Endothelial cell of umbilical vein (primary cell): ENCODE results near the gene VEGFC. TPM values are rescaled to one million over a fixed set of nuclear protein-coding genes. Genes with fewer than 3 reads are reported as not detected.

Source experiments
- BruUV-seq: library from RNA; stranded (reverse); fragments of 400-500 nt; replicated peaks from 2 replicates; lab custom pipeline; 2021; lab: Mats Ljungman, UMichigan
- CTCF ChIA-PET: fragments of 300-600, 350-600 bp; sonication (Branson Sonifier 250); formaldehyde crosslinking; loops from one replicate; lab custom pipeline; 2021; ENCODE audit warnings: antibody characterized with exemption, inconsistent platforms; lab: Charles Lee
- POLR2A ChIA-PET: fragments of 300-600, 350-600 bp; sonication (Branson Sonifier 250); formaldehyde crosslinking; loops from one replicate; lab custom pipeline; 2021; ENCODE audit warnings: antibody characterized with exemption, inconsistent platforms; lab: Charles Lee
- DNase-seq: peaks from one replicate; pipeline ENCODE4 v3.0.0-alpha.2; 2011; ENCODE audit warnings: low read depth, low spot score
- FAIRE-seq: peaks from 2 replicates; lab custom pipeline; 2011; peaks lifted over from hg19 to GRCh38; lab: Jason Lieb, UNC
- H2AFZ ChIP-seq: 2 replicates; pipeline ENCODE4 v1.6.0; 2012; ENCODE audit warnings: low read depth, low read length, control low read depth, inconsistent platforms
- H3K27ac ChIP-seq: 2 replicates; pipeline ENCODE4 v1.5.1; 2011; ENCODE audit warnings: low read depth, mild to moderate bottlenecking, control low read depth, low read length, moderate library complexity; ENCODE audit not compliant: insufficient read depth
- H3K27me3 ChIP-seq, 2 experiments: 2 replicates each; pipeline versions ENCODE4 v1.6.0 to v1.6.1; 2011; ENCODE audit warnings: low read length in 2 of 2, mixed read lengths in 1 of 2; ENCODE audit not compliant: control insufficient read depth in 2 of 2, insufficient read depth in 2 of 2
- H3K36me3 ChIP-seq, 2 experiments: 2 replicates in 1 of 2; 3 replicates in 1 of 2; pipeline ENCODE4 v1.5.1; 2011; ENCODE audit warnings: low read length in 2 of 2, mild to moderate bottlenecking in 1 of 2, moderate library complexity in 1 of 2; ENCODE audit not compliant: control insufficient read depth in 2 of 2, insufficient read depth in 2 of 2; ENCODE audit errors: extremely low read depth in 1 of 2
- H3K4me1 ChIP-seq: 3 replicates; pipeline ENCODE4 v1.5.1; 2011; ENCODE audit warnings: mild to moderate bottlenecking, low read length; ENCODE audit not compliant: control insufficient read depth, insufficient read depth; ENCODE audit errors: extremely low read depth
- H3K4me2 ChIP-seq: 2 replicates; pipeline ENCODE4 v1.6.1; 2011; ENCODE audit warnings: low read length, control low read depth, mixed read lengths; ENCODE audit not compliant: insufficient read depth
- H3K4me3 ChIP-seq, 3 experiments: fragments of 200-600 bp in 1 of 3; sonication (generic), shearing (Covaris generic) in 1 of 3; replicated peaks in 1 of 3; 2 replicates each; pipeline ENCODE4 v1.5.1; 2011 to 2016; ENCODE audit warnings: control low read depth in 3 of 3, low read length in 3 of 3, mild to moderate bottlenecking in 2 of 3, inconsistent platforms in 1 of 3, low read depth in 1 of 3, moderate library complexity in 1 of 3; ENCODE audit not compliant: insufficient read depth in 1 of 3
- H3K79me2 ChIP-seq: 2 replicates; pipeline ENCODE4 v1.6.0; 2012; ENCODE audit warnings: low read length, inconsistent platforms; ENCODE audit not compliant: control insufficient read depth, insufficient read depth
- H3K9ac ChIP-seq: replicated peaks from 2 replicates; pipeline ENCODE3; 2011; ENCODE audit warnings: low read length, control low read depth; ENCODE audit not compliant: insufficient read depth; ENCODE audit errors: extremely low read depth
- H3K9me1 ChIP-seq: replicated peaks from 3 replicates; pipeline ENCODE4 v1.6.0; 2011; ENCODE audit warnings: mild to moderate bottlenecking, low read length; ENCODE audit not compliant: control insufficient read depth, insufficient read depth; ENCODE audit errors: extremely low read depth
- H3K9me3 ChIP-seq: replicated peaks from 2 replicates; pipeline ENCODE4 v1.5.1; 2012; ENCODE audit warnings: low read length, inconsistent platforms; ENCODE audit not compliant: control insufficient read depth, insufficient read depth
- H4K20me1 ChIP-seq: replicated peaks from 2 replicates; pipeline ENCODE3; 2011; ENCODE audit warnings: mild to moderate bottlenecking, low read length; ENCODE audit not compliant: control insufficient read depth, insufficient read depth; ENCODE audit errors: extremely low read depth
- CTCF ChIP-seq, 2 donors: IDR thresholded peaks; 1 replicate in 1 of 2; 2 replicates in 1 of 2; pipeline ENCODE4 v1.5.1; 2011; ENCODE audit warnings: low read length in 2 of 2, mild to moderate bottlenecking in 2 of 2, moderate library complexity in 2 of 2, control low read depth in 1 of 2, inconsistent platforms in 1 of 2, low read depth in 1 of 2; ENCODE audit not compliant: insufficient read depth in 1 of 2; ENCODE audit errors: extremely low read depth in 1 of 2
- EZH2 ChIP-seq: IDR thresholded peaks from 2 replicates; pipeline ENCODE4 v1.6.1; 2012; ENCODE audit warnings: borderline replicate concordance, low read depth, mild to moderate bottlenecking, moderate library complexity, low read length, inconsistent platforms; ENCODE audit not compliant: severe bottlenecking
- JUN ChIP-seq: IDR thresholded peaks from 2 replicates; pipeline ENCODE4 v1.6.1; 2011; ENCODE audit warnings: borderline replicate concordance, low read depth; ENCODE audit not compliant: insufficient read length, insufficient read depth
- MAX ChIP-seq: IDR thresholded peaks from 2 replicates; pipeline ENCODE4 v1.6.1; 2011; ENCODE audit not compliant: insufficient read depth, insufficient read length
- POLR2A ChIP-seq: IDR thresholded peaks from 2 replicates; pipeline ENCODE4 v1.6.1; 2012; ENCODE audit warnings: low read depth, mild to moderate bottlenecking, control low read depth, low read length
- POLR2AphosphoS5 ChIP-seq: IDR thresholded peaks from 2 replicates; pipeline ENCODE4 v1.6.1; 2012; ENCODE audit warnings: low read depth, mild to moderate bottlenecking, control low read depth, low read length, moderate library complexity; ENCODE audit not compliant: insufficient read depth
- dilution Hi-C: fragments of 300-500 bp; cut with MboI; formaldehyde crosslinking; loops from one replicate; pipeline ENCODE4 v1.15.0; 2019; ENCODE audit warnings: low sequenced_read_pairs; ENCODE audit not compliant: extremely low pct_ligation_motif_present
- intact Hi-C: fragments of 100-400 bp; cut with micrococcal nuclease; formaldehyde crosslinking; loops from one replicate; pipeline ENCODE4 v1.10.0; 2022
- polyA plus RNA-seq, 4 experiments: library from polyadenylated mRNA; depleted of rRNA in 3 of 4; stranded (reverse) in 3 of 4; unstranded in 1 of 4; fragments of >200 nt; gene quantifications; 2 replicates each; pipeline versions ENCODE4 v1.2.1 to v1.2.3, GENCODE V29; 2011 to 2012; ENCODE audit warnings: missing spikeins in 1 of 4
- total RNA-seq: library from RNA; stranded (reverse); gene quantifications from 2 replicates; pipeline ENCODE4 v1.2.3, GENCODE V29; 2021

Gene VEGFC
- total and polyA plus RNA-seq, 2 donors (not counting 3 experiments of a cell fraction or from before 2014, with no cell fraction given), result 20.4 to 34.9 TPM

GRCh38 chr4:176779421-176779820 is 13.3 kb downstream of the VEGFC start:
- dilution Hi-C loops, result no loop called here
- H4K20me1 ChIP-seq, result no peaks in the 10 kb centered on the region
- no peak for FAIRE-seq

More at GRCh38 chr4:176779421-176779820, 13.3 kb downstream of the VEGFC start:
- TF ChIP-seq CTCF (IDR thresholded peaks at IDR 0.05; ENCODE audit: extremely low read depth in 1 of 2, insufficient read depth in 1 of 2, low read depth in 1 of 2, low read length in 2 of 2) (no peak), JUN (no peak), EZH2 (no peak), POLR2AphosphoS5 (no peak), POLR2A (no peak), MAX (no peak)
- ChIA-PET CTCF (interaction anchor here (1.2 to 2.4 kb wide), 2 partner anchors 8 to 268 kb away, joined by 4 to 20 read pairs; no protein-coding TSS in a partner anchor), POLR2A (no interaction called here)
- Histone ChIP-seq H3K9me3 (no peaks in the 10 kb centered on the region), H3K27me3 (no peaks in the 10 kb centered on the region), H3K9me1 (no peaks in the 10 kb centered on the region), H3K4me1 (peaks cover 52% of the 10 kb centered on the region), H3K27ac (peak overlapping the region; percentile 80), H3K36me3 (no peaks in the 10 kb centered on the region), H3K79me2 (peaks cover 95% of the 10 kb centered on the region), H3K4me2 (no peak overlapping the region), H2AFZ (no peak overlapping the region), H3K4me3 (no peak overlapping the region), H3K9ac (no peak overlapping the region)
- no TSS peak for BruUV-seq
- intact Hi-C loops, result no loop called here
- DNase-seq, result no peak
